Effector memory CD8-positive, alpha-beta T cell (primary cell): Measurements from ENCODE around the gene NR1H4.

ENCODE experiments used
- ATAC-seq: fragments of 150-1000 bp; cut with Tn5 transposase; replicated peaks from 2 replicates; pipeline ENCODE4 v1.10.0; 2021; ENCODE audit warnings: mild to moderate bottlenecking, moderate library complexity
- DNase-seq, 3 experiments: peaks; one replicate each; pipeline ENCODE4 v3.0.0; 2021
- H3K27ac Mint-ChIP-seq, 2 donors: one replicate each; pipeline ENCODE4 v1.8.0; 2022; ENCODE audit warnings: mild to moderate bottlenecking in 2 of 2, mixed read lengths in 2 of 2, moderate library complexity in 2 of 2
- H3K27me3 Mint-ChIP-seq, 2 donors: one replicate each; pipeline ENCODE4 v1.8.0; 2022; ENCODE audit warnings: mixed read lengths in 2 of 2
- H3K36me3 Mint-ChIP-seq: one replicate; pipeline ENCODE4 v1.8.0; 2022; ENCODE audit warnings: mild to moderate bottlenecking, moderate library complexity, mixed read lengths; ENCODE audit not compliant: insufficient read depth
- H3K4me1 Mint-ChIP-seq, 2 donors: one replicate each; pipeline ENCODE4 v1.8.0; 2022; ENCODE audit warnings: low read depth in 2 of 2, mixed read lengths in 2 of 2
- H3K4me3 Mint-ChIP-seq, 2 donors: one replicate each; pipeline ENCODE4 v1.8.0; 2022; ENCODE audit warnings: mild to moderate bottlenecking in 2 of 2, mixed read lengths in 2 of 2, moderate library complexity in 2 of 2
- H3K9me3 Mint-ChIP-seq, 2 donors: one replicate each; pipeline ENCODE4 v1.8.0; 2022; ENCODE audit warnings: mixed read lengths in 2 of 2

Gene NR1H4

GRCh38 chr12:100612606-100613005 is 138.9 kb downstream of the NR1H4 start:
- H3K4me1 Mint-ChIP-seq = no peaks in the 10 kb centered on the region
- no peak for ATAC-seq
- no peak for DNase-seq
- H3K9me3 Mint-ChIP-seq = no peaks in the 10 kb centered on the region
- no peaks in the 10 kb centered on the region for H3K36me3 Mint-ChIP-seq
- H3K4me3 Mint-ChIP-seq = no peak overlapping the region
- H3K27me3 Mint-ChIP-seq = no peaks in the 10 kb centered on the region
- H3K27ac Mint-ChIP-seq = no peak overlapping the region
